ENCODE data around the gene TGM6.

- no peak for TF ChIP-seq CTCF (IDR thresholded peaks at IDR 0.05)
- no peak for TF ChIP-seq FOXK1 (CRISPR knock-in tag; IDR thresholded peaks at IDR 0.05)
- TF ChIP-seq MAX (CRISPR knock-in tag; IDR thresholded peaks at IDR 0.05), result no peak
- no peak for TF ChIP-seq JUN (CRISPR knock-in tag; IDR thresholded peaks at IDR 0.05)
- TF ChIP-seq ELF4 (CRISPR knock-in tag; IDR thresholded peaks at IDR 0.05; ENCODE audit: low read depth), result no peak
- no peak for TF ChIP-seq SP1 (CRISPR knock-in tag; conservative IDR thresholded peaks at IDR 0.05)
- no peak for TF ChIP-seq PREB (CRISPR knock-in tag; IDR thresholded peaks at IDR 0.05; ENCODE audit: borderline replicate concordance)
- TF ChIP-seq MLX (CRISPR knock-in tag; IDR thresholded peaks at IDR 0.05), result no peak
- no peak for TF ChIP-seq ZNF219 (CRISPR knock-in tag; IDR thresholded peaks at IDR 0.05; ENCODE audit: borderline replicate concordance)
- TF ChIP-seq E2F4 (CRISPR knock-in tag; IDR thresholded peaks at IDR 0.05; ENCODE audit: borderline replicate concordance, low read depth), result no peak
- no peak for TF ChIP-seq ZBTB21 (CRISPR knock-in tag; IDR thresholded peaks at IDR 0.05; ENCODE audit: borderline replicate concordance)
- no peak for TF ChIP-seq ATF1 (CRISPR knock-in tag; IDR thresholded peaks at IDR 0.05)
Measured at GRCh38 chr20:2417213-2417541, 36.5 kb downstream of the TGM6 start.

Measured in WTC11 (cell line).